GM23338 (cell line): Measurements from ENCODE around the gene SEMA4A. TPM values are rescaled to one million over a fixed set of nuclear protein-coding genes. Genes with fewer than 3 reads are reported as not detected.

Experiments
- ATAC-seq: fragments of 200-7000 bp; cut with Tn5 transposase; 3 replicates; pipeline ENCODE4 v1.9.1; 2020
- DNase-seq: peaks from one replicate; pipeline ENCODE4 v3.0.0-alpha.2; 2015; ENCODE audit warnings: low spot score
- H2AFZ ChIP-seq: fragments of 200-600 bp; sonication (generic); 2 replicates; pipeline ENCODE4 v1.8.0; 2016; ENCODE audit warnings: antibody characterized with exemption, mild to moderate bottlenecking, moderate library complexity
- H3F3A ChIP-seq: fragments of 200-600 bp; sonication (generic); replicated peaks from 2 replicates; pipeline ENCODE4 v1.8.0; 2017; ENCODE audit warnings: antibody characterized with exemption, mixed run types, low read depth
- H3K27ac ChIP-seq: fragments of 200-600 bp; sonication (generic); 2 replicates; pipeline ENCODE4 v1.6.1; 2016; ENCODE audit warnings: low read depth
- H3K27me3 ChIP-seq: fragments of 200-600 bp; sonication (generic); 2 replicates; pipeline ENCODE4 v1.8.0; 2016; ENCODE audit warnings: mild to moderate bottlenecking, mixed run types, moderate library complexity; ENCODE audit not compliant: insufficient read depth
- H3K36me3 ChIP-seq: fragments of 200-600 bp; sonication (generic); 2 replicates; pipeline ENCODE4 v1.8.0; 2016; ENCODE audit warnings: mild to moderate bottlenecking; ENCODE audit not compliant: insufficient read depth
- H3K4me1 ChIP-seq: fragments of 200-600 bp; sonication (generic); 2 replicates; pipeline ENCODE4 v1.8.0; 2016; ENCODE audit warnings: mild to moderate bottlenecking, moderate library complexity; ENCODE audit not compliant: insufficient read depth
- H3K4me2 ChIP-seq: fragments of 200-600 bp; sonication (generic); 2 replicates; pipeline ENCODE4 v1.7.1; 2017; ENCODE audit warnings: mixed run types
- H3K4me3 ChIP-seq: fragments of 200-600 bp; sonication (generic); 2 replicates; pipeline ENCODE4 v1.6.1; 2016; ENCODE audit warnings: mixed run types
- H3K79me2 ChIP-seq: fragments of 200-600 bp; sonication (generic); replicated peaks from 2 replicates; pipeline ENCODE4 v1.8.0; 2017; ENCODE audit warnings: mild to moderate bottlenecking; ENCODE audit not compliant: insufficient read depth
- H3K9me2 ChIP-seq: fragments of 200-600 bp; sonication (generic); 2 replicates; pipeline ENCODE4 v1.8.0; 2017; ENCODE audit not compliant: insufficient read depth
- H4K20me1 ChIP-seq: fragments of 200-600 bp; sonication (generic); replicated peaks from 2 replicates; pipeline ENCODE4 v1.8.0; 2017; ENCODE audit warnings: mild to moderate bottlenecking; ENCODE audit not compliant: insufficient read depth
- H3K27ac Mint-ChIP-seq: 2 replicates; pipeline ENCODE4 v1.8.0; 2020; ENCODE audit warnings: inconsistent platforms, mild to moderate bottlenecking, moderate library complexity, mixed read lengths
- H3K27me3 Mint-ChIP-seq: 3 replicates; pipeline ENCODE4 v1.8.0; 2022; ENCODE audit warnings: low read depth, mild to moderate bottlenecking, moderate library complexity, mixed read lengths, inconsistent platforms; ENCODE audit not compliant: insufficient read depth, poor library complexity
- H3K36me3 Mint-ChIP-seq: 3 replicates; pipeline ENCODE4 v1.8.0; 2021; ENCODE audit warnings: low read depth, mild to moderate bottlenecking, inconsistent platforms, moderate library complexity, mixed read lengths
- H3K4me1 Mint-ChIP-seq: 3 replicates; pipeline ENCODE4 v1.8.0; 2020; ENCODE audit warnings: mild to moderate bottlenecking, inconsistent platforms, mixed read lengths
- H3K4me3 Mint-ChIP-seq: 3 replicates; pipeline ENCODE4 v1.8.0; 2021; ENCODE audit warnings: moderate library complexity, mild to moderate bottlenecking, inconsistent platforms, mixed read lengths
- H3K9me3 Mint-ChIP-seq: 3 replicates; pipeline ENCODE4 v1.8.0; 2020; ENCODE audit warnings: moderate library complexity, mild to moderate bottlenecking, inconsistent platforms, mixed read lengths
- CREB1 ChIP-seq: fragments of 250-450 bp; sonication (Bioruptor Pico); IDR thresholded peaks from 2 replicates; pipeline ENCODE4 v1.5.0; 2020; ENCODE audit warnings: low read depth, mild to moderate bottlenecking, moderate library complexity
- CTCF ChIP-seq, 2 experiments: fragments of 200-600 bp in 1 of 2; sonication (generic) in 1 of 2; conservative IDR thresholded peaks; 2 replicates each; pipeline versions ENCODE4 v1.5.1 to v1.6.1; 2016 to 2017; ENCODE audit warnings: antibody characterized with exemption in 2 of 2, low read depth in 2 of 2, mild to moderate bottlenecking in 2 of 2, moderate library complexity in 1 of 2
- EZH2 ChIP-seq: fragments of 200-600 bp; sonication (generic); IDR thresholded peaks from one replicate; pipeline ENCODE4 v1.8.0; 2017; ENCODE audit warnings: antibody characterized with exemption, mild to moderate bottlenecking, low read depth; ENCODE audit not compliant: unreplicated experiment
- EZH2phosphoT487 ChIP-seq: fragments of 200-600 bp; sonication (generic); IDR thresholded peaks from one replicate; pipeline ENCODE4 v1.8.1; 2018; ENCODE audit warnings: antibody characterized with exemption; ENCODE audit not compliant: unreplicated experiment
- POLR2AphosphoS5 ChIP-seq: IDR thresholded peaks from 2 replicates; pipeline ENCODE4 v1.6.1; 2016; ENCODE audit warnings: antibody characterized with exemption, low read depth
- STAT1 ChIP-seq: IDR thresholded peaks from one replicate; pipeline ENCODE4 v1.6.1; 2016; ENCODE audit warnings: antibody characterized with exemption; ENCODE audit not compliant: unreplicated experiment
- ZNF114 ChIP-seq: fragments of 250-450 bp; sonication (Bioruptor Pico); IDR thresholded peaks from 2 replicates; pipeline ENCODE4 v1.5.0; 2020; ENCODE audit warnings: mild to moderate bottlenecking, moderate library complexity
- ZNF331 ChIP-seq: fragments of 250-450 bp; sonication (Bioruptor Pico); IDR thresholded peaks from 2 replicates; pipeline ENCODE4 v1.5.0; 2020; ENCODE audit warnings: low read depth, mild to moderate bottlenecking, moderate library complexity
- ZNF462 ChIP-seq: fragments of 250-450 bp; sonication (Bioruptor Pico); IDR thresholded peaks from 2 replicates; pipeline ENCODE4 v1.5.0; 2020; ENCODE audit warnings: mild to moderate bottlenecking, moderate library complexity
- polyA plus RNA-seq: library from polyadenylated mRNA; unstranded; fragments of >200 nt; fragmentation: Nextera tagmentation; extraction: Ambion mirVana; gene quantifications from 2 replicates; pipeline ENCODE4 v1.2.1, GENCODE V29; 2016
- total RNA-seq: library from RNA; depleted of rRNA; stranded (reverse); fragments of >200 nt; shearing (Covaris generic); gene quantifications from 2 replicates; pipeline ENCODE4 v1.2.3, GENCODE V29; 2014
- TF ChIP-seq, protein P1 (sequence below): IDR thresholded peaks from 2 replicates; pipeline ENCODE4 v1.6.1; 2016; ENCODE audit warnings: antibody characterized with exemption

The SEMA4A gene
- total and polyA plus RNA-seq, 2 experiments from 2014 or later: 5.5 to 20.2 TPM

DNA sequence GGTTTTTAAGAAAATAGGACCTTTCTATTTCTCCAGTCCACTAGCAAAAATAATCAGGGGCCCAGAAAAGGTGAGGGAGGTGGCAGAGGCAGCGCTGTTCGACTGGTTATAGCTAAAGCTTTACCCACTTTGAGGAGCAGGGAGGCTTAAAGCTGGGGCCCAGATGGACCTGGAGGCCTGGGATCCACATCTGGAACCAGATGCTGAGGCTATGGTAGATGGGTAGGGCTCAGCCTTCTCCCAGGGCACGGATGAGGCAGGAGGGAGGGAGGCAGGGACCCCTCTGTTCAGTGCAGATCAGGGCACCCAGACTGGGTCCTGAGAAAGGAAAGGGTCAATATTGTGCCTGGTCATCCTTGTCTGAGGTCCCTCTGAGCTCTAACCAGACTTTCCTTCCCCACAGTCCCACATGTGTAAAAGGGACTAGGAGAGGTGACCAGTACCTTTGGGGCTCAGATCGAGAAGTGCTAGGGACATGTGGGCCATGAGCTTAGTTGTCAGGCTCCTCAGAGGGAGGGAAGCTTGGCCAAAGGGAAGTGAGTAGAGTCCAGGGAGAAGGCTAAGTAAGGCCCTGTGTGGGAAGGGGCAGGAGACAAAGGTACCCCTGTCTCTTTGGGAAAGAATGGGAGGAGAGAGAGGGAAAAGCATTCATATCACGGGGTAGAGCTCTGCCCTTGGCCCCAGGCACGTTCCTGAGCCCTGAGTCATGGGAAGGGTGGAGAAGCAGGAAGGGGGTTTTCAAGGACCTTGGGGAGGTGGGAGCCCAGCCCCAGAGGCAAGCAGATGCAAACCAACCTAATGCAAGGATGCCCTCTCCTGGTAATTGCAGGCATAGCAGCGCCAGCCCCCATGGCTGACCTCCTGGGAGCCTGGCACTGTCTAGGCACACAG lies 23.5 kb upstream of the SEMA4A start (continued):
- TF ChIP-seq ZNF462 (CRISPR knock-in tag): 0 out of 2 replicates have a peak, but pooled peaks have one; percentile 7

DNA sequence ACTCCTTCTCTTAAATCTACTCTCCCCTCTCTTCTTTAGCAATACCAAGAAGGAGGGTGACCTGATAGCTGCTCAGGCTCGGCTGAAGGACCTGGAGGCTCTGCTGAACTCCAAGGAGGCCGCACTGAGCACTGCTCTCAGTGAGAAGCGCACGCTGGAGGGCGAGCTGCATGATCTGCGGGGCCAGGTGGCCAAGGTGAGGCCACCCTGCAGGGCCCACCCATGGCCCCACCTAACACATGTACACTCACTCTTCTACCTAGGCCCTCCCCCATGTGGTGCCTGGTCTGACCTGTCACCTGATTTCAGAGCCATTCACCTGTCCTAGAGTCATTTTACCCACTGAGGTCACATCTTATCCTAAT lies 22.8 kb upstream of the SEMA4A start:
- Histone ChIP-seq H3F3A (peaks cover 5% of the 10 kb centered on the region; the same call in 1 of the 2 replicates), H3K4me2 (no peak overlapping the region), H3K4me1 (peaks cover 26% of the 10 kb centered on the region), H3K27me3 (no peaks in the 10 kb centered on the region), H3K9me2 (no peaks in the 10 kb centered on the region), H3K4me3 (no peak overlapping the region), H3K36me3 (peaks cover 3% of the 10 kb centered on the region; the same call in 1 of the 2 replicates), H3K79me2 (0 out of 2 replicates have a peak, but pooled peaks cover 6% of the 10 kb centered on the region), H3K27ac (no peak overlapping the region), H4K20me1 (no peaks in the 10 kb centered on the region), H2AFZ (no peak overlapping the region)
- H3K36me3 Mint-ChIP-seq: peaks cover 10% of the 10 kb centered on the region
- no peaks in the 10 kb centered on the region for H3K9me3 Mint-ChIP-seq
- peaks cover 14% of the 10 kb centered on the region for H3K27me3 Mint-ChIP-seq
- H3K4me3 Mint-ChIP-seq: no peak overlapping the region; the same call in 2 of the 3 replicates
- H3K4me1 Mint-ChIP-seq: peaks cover 28% of the 10 kb centered on the region
- DNase-seq (no peak), ATAC-seq (no peak)
- H3K27ac Mint-ChIP-seq: no peak overlapping the region
- TF ChIP-seq POLR2AphosphoS5: no peak
- no peak for TF ChIP-seq ZNF331 (CRISPR knock-in tag)
- TF ChIP-seq EZH2: no peak
- TF ChIP-seq ZNF114 (CRISPR knock-in tag): no peak
- TF ChIP-seq STAT1: no peak
- no peak for TF ChIP-seq EZH2phosphoT487
- TF ChIP-seq CREB1 (CRISPR knock-in tag): no peak
- TF ChIP-seq CTCF (conservative IDR thresholded peaks at IDR 0.05; ENCODE audit: low read depth in 2 of 2): no peak
- TF ChIP-seq, protein P1, sequence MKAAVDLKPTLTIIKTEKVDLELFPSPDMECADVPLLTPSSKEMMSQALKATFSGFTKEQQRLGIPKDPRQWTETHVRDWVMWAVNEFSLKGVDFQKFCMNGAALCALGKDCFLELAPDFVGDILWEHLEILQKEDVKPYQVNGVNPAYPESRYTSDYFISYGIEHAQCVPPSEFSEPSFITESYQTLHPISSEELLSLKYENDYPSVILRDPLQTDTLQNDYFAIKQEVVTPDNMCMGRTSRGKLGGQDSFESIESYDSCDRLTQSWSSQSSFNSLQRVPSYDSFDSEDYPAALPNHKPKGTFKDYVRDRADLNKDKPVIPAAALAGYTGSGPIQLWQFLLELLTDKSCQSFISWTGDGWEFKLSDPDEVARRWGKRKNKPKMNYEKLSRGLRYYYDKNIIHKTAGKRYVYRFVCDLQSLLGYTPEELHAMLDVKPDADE: no peak
